ENCODE results near the gene ZSWIM4. TPM values are rescaled to one million over a fixed set of nuclear protein-coding genes. Genes with fewer than 3 reads are reported as not detected.

The ZSWIM4 gene
- total and polyA plus RNA-seq, 2 of the 13 experiments (the other 11 are each of a cell fraction or from before 2014, with no cell fraction given): 0.33 to 0.86 TPM

DNA sequence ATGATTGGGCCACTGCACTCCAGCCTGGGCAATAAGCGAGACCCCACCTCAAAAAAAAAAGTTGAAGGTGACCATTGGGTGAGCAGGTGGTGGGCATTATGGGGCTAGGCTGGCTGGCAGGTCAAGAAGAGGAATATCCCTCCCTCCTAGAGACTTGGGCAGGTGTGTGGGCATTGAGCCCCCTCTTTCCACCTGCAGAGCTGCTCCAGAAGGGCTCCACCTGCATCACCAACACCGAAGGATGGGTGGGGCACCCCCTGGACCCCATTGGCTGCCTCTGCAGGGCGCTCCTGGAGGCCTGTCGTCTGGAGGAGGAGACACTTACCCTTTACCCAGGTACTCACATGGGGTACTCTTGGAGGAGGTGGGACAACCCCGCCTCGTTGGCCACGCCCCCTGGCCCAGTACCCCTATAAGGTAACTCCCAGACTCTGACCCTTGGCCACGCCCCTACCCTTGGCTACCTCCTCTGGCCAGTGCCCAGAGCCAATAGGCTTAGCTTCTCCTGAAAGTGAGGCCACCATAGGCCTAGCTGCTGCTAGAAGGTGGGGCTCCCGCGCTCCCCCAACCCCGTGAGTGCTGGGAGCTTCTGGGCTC lies 21.9 kb downstream of the ZSWIM4 start:
- no peak overlapping the region for H3K9ac ChIP-seq (ENCODE audit: insufficient read depth, low read depth, low read length)
- no TSS peak for BruUV-seq (replicated peaks)
- in situ Hi-C loops (cut with HindIII; ENCODE audit: extremely low pct_ligation_motif_present, low pct_unique_long_range_greater_than_20kb): no loop called here

GRCh38 chr19:13817615-13818371 lies 22.6 kb downstream of the ZSWIM4 start:
- H3K9me3 ChIP-seq (ENCODE audit: low read length): no peaks in the 10 kb centered on the region
- H3K27ac ChIP-seq (ENCODE audit: extremely low read length, insufficient read depth, low read length): no peak overlapping the region
- no peaks in the 10 kb centered on the region for H3K36me3 ChIP-seq (replicated peaks in 1 of 2; ENCODE audit: control insufficient read depth in 1 of 2, insufficient read depth in 2 of 2, low read length in 2 of 2)
- ChIA-PET CTCF (ENCODE audit: low intra/inter-chr PET ratio, low total read pairs) (no interaction called here), POLR2A (interaction anchor here (1.5 kb wide), 1 partner anchor 23 kb away, joined by 4 read pairs; the partner anchor contains the start of gene ZSWIM4)
- H3K4me3 ChIP-seq (replicated peaks in 1 of 3; ENCODE audit: insufficient read depth in 1 of 3, low read depth in 2 of 3, low read length in 3 of 3): no peak overlapping the region
- no peak overlapping the region for H3K9ac ChIP-seq (ENCODE audit: insufficient read depth, low read depth, low read length)
- no peaks in the 10 kb centered on the region for H4K20me1 ChIP-seq (ENCODE audit: insufficient read depth, low read length)
- no peak overlapping the region for H2AFZ ChIP-seq (ENCODE audit: low read length)
- ATAC-seq: peak; percentile 36
- intact Hi-C loops (cut with micrococcal nuclease; ENCODE audit: unreplicated experiment): no loop called here
- H3K4me1 ChIP-seq (ENCODE audit: insufficient read depth, low read length): no peaks in the 10 kb centered on the region
- no peak for FAIRE-seq
- H3K4me2 ChIP-seq (ENCODE audit: low read depth, low read length): no peak overlapping the region
- in situ Hi-C loops (cut with HindIII; ENCODE audit: extremely low pct_ligation_motif_present, low pct_unique_long_range_greater_than_20kb): no loop called here
- H3K79me2 ChIP-seq (ENCODE audit: insufficient read depth, low read length): no peaks in the 10 kb centered on the region
- DNase-seq (ENCODE audit: low spot score): no peak
- no TSS peak for BruUV-seq (replicated peaks)
- H3K27me3 ChIP-seq (ENCODE audit: control insufficient read depth in 1 of 2, insufficient read depth in 2 of 2, low read length in 2 of 2): no peaks in the 10 kb centered on the region; a peak in 1 of 5 replicates
- WGBS (ENCODE audit: low lambda C conversion rate): 80% methylated on average over 10 of the region's 35 CpGs
- TF ChIP-seq NFE2L1 (CRISPR knock-in tag; IDR thresholded peaks at IDR 0.05; ENCODE audit: borderline replicate concordance) (no peak), ZNF564 (CRISPR knock-in tag; IDR thresholded peaks at IDR 0.05) (no peak), FOXJ3 (CRISPR knock-in tag; IDR thresholded peaks at IDR 0.05; ENCODE audit: borderline replicate concordance) (no peak), HMGXB3 (CRISPR knock-in tag; IDR thresholded peaks at IDR 0.05; ENCODE audit: borderline replicate concordance) (no peak), RXRA (CRISPR knock-in tag; IDR thresholded peaks at IDR 0.05) (no peak), FOXK1 (CRISPR knock-in tag; IDR thresholded peaks at IDR 0.05; ENCODE audit: borderline replicate concordance, low read depth) (no peak), KDM6A (CRISPR knock-in tag; IDR thresholded peaks at IDR 0.05; ENCODE audit: low read depth) (no peak)

More for the DNA sequence above, 21.9 kb downstream of the ZSWIM4 start:
- FAIRE-seq (no peak), DNase-seq (ENCODE audit: low spot score) (no peak), ATAC-seq (peak; percentile 72)
- TF ChIP-seq ZNF839 (CRISPR knock-in tag; IDR thresholded peaks at IDR 0.05; ENCODE audit: borderline replicate concordance) (no peak), ZNF335 (CRISPR knock-in tag; IDR thresholded peaks at IDR 0.05) (no peak)
- TF ChIP-seq, protein P1, sequence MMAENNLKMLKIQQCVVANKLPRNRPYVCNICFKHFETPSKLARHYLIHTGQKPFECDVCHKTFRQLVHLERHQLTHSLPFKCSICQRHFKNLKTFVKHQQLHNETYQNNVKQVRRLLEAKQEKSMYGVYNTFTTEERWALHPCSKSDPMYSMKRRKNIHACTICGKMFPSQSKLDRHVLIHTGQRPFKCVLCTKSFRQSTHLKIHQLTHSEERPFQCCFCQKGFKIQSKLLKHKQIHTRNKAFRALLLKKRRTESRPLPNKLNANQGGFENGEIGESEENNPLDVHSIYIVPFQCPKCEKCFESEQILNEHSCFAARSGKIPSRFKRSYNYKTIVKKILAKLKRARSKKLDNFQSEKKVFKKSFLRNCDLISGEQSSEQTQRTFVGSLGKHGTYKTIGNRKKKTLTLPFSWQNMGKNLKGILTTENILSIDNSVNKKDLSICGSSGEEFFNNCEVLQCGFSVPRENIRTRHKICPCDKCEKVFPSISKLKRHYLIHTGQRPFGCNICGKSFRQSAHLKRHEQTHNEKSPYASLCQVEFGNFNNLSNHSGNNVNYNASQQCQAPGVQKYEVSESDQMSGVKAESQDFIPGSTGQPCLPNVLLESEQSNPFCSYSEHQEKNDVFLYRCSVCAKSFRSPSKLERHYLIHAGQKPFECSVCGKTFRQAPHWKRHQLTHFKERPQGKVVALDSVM (CRISPR knock-in tag; IDR thresholded peaks at IDR 0.05): 0 out of 2 replicates have a peak, but pooled peaks have one; percentile 15
- Histone ChIP-seq H3K9me3 (ENCODE audit: low read length) (no peaks in the 10 kb centered on the region), H3K79me2 (ENCODE audit: insufficient read depth, low read length) (no peaks in the 10 kb centered on the region), H3K27ac (ENCODE audit: extremely low read length, insufficient read depth, low read length) (no peak overlapping the region), H3K36me3 (replicated peaks in 1 of 2; ENCODE audit: control insufficient read depth in 1 of 2, insufficient read depth in 2 of 2, low read length in 2 of 2) (no peaks in the 10 kb centered on the region), H3K4me1 (ENCODE audit: insufficient read depth, low read length) (no peaks in the 10 kb centered on the region), H4K20me1 (ENCODE audit: insufficient read depth, low read length) (no peaks in the 10 kb centered on the region), H3K4me2 (ENCODE audit: low read depth, low read length) (no peak overlapping the region), H3K4me3 (replicated peaks in 1 of 3; ENCODE audit: insufficient read depth in 1 of 3, low read depth in 2 of 3, low read length in 3 of 3) (no peak overlapping the region), H2AFZ (ENCODE audit: low read length) (no peak overlapping the region), H3K27me3 (ENCODE audit: control insufficient read depth in 1 of 2, insufficient read depth in 2 of 2, low read length in 2 of 2) (no peaks in the 10 kb centered on the region; a peak in 1 of 5 replicates)
- intact Hi-C loops (cut with micrococcal nuclease; ENCODE audit: unreplicated experiment): no loop called here
- ChIA-PET CTCF (ENCODE audit: low intra/inter-chr PET ratio, low total read pairs) (no interaction called here), POLR2A (interaction anchor here (1.5 kb wide), 1 partner anchor 22 kb away, joined by 4 read pairs; the partner anchor contains the start of gene ZSWIM4)
- 75% methylated on average over 1 of the region's 11 CpGs for WGBS (ENCODE audit: low lambda C conversion rate)
